HG02973 (cell line): ENCODE data around the gene MAGEF1.

Source experiments
- ATAC-seq: cut with Tn5 transposase; IDR thresholded peaks from one replicate; pipeline ENCODE4 v1.9.1; 2021; ENCODE audit warnings: moderate library complexity; ENCODE audit not compliant: unreplicated experiment

MAGEF1 gene

GRCh38 chr3:184672977-184673870, 38.6 kb downstream of the MAGEF1 start:
- no peak for ATAC-seq

GRCh38 chr3:184672335-184672734, 39.5 kb downstream of the MAGEF1 start:
- ATAC-seq = no peak

- no peak for ATAC-seq
Observed at GRCh38 chr3:184670091-184670602, 41.7 kb downstream of the MAGEF1 start.

GRCh38 chr3:184669578-184669977, 42.3 kb downstream of the MAGEF1 start:
- ATAC-seq = no peak

GRCh38 chr3:184666442-184666841, 45.4 kb downstream of the MAGEF1 start:
- no peak for ATAC-seq

GRCh38 chr3:184665101-184665500, 46.8 kb downstream of the MAGEF1 start:
- no peak for ATAC-seq

GRCh38 chr3:184663756-184664155, 48.1 kb downstream of the MAGEF1 start:
- no peak for ATAC-seq

- ATAC-seq = no peak
Observed at GRCh38 chr3:184663356-184663755, 48.5 kb downstream of the MAGEF1 start.

- no peak for ATAC-seq
Observed at GRCh38 chr3:184662187-184662586, 49.7 kb downstream of the MAGEF1 start.

- no peak for ATAC-seq
Observed at GRCh38 chr3:184660931-184661330, 50.9 kb downstream of the MAGEF1 start.
